HepG2 (cell line): ENCODE results near the gene RAD17. TPM values are rescaled to one million over a fixed set of nuclear protein-coding genes. Genes with fewer than 3 reads are reported as not detected.

Experiments used
- CCAR2 ChIP-seq: fragments of 200-400 bp; formaldehyde crosslinking; optimal IDR thresholded peaks from 2 replicates; pipeline ENCODE3; 2018; ENCODE audit warnings: low read depth, mild to moderate bottlenecking, low read length, moderate library complexity
- CHCHD3 ChIP-seq: sonication (generic); formaldehyde crosslinking; IDR thresholded peaks from 2 replicates; pipeline ENCODE4 v1.8.0; 2022; ENCODE audit warnings: mild to moderate bottlenecking, missing genetic modification reagents, moderate library complexity
- EHMT2 ChIP-seq: fragments of 200-600 bp; sonication (generic); IDR thresholded peaks from 2 replicates; pipeline ENCODE4 v1.7.0; 2017; ENCODE audit warnings: antibody characterized with exemption, low read depth, low read length, borderline replicate concordance
- ETV5 ChIP-seq: IDR thresholded peaks from 2 replicates; pipeline ENCODE4 v1.6.1; 2018; ENCODE audit warnings: missing biosample characterization, missing genetic modification reagents, inconsistent platforms, borderline replicate concordance
- ETV6 ChIP-seq: sonication (generic); formaldehyde crosslinking; conservative IDR thresholded peaks from 2 replicates; pipeline ENCODE4 v1.4.0; 2020; ENCODE audit warnings: missing genetic modification reagents
- FOSL2 ChIP-seq: sonication (generic); formaldehyde crosslinking; IDR thresholded peaks from 2 replicates; pipeline ENCODE4 v1.4.0; 2020; ENCODE audit warnings: missing genetic modification reagents
- GRHL1 ChIP-seq: sonication (generic); formaldehyde crosslinking; conservative IDR thresholded peaks from 2 replicates; pipeline ENCODE4 v1.8.0; 2022; ENCODE audit warnings: missing genetic modification reagents
- MED1 ChIP-seq: sonication (generic); formaldehyde crosslinking; IDR thresholded peaks from 2 replicates; pipeline ENCODE4 v1.4.0; 2020; ENCODE audit warnings: missing genetic modification reagents
- MYPOP ChIP-seq: sonication (generic); formaldehyde crosslinking; IDR thresholded peaks from 2 replicates; pipeline ENCODE4 v1.8.1; 2023; ENCODE audit warnings: mild to moderate bottlenecking, moderate library complexity, missing genetic modification reagents
- NR2F1 ChIP-seq, 2 experiments: fragments of 450-650 bp in 1 of 2; formaldehyde crosslinking in 1 of 2; IDR thresholded peaks; 2 replicates each; pipeline versions ENCODE4 v1.5.0 to v1.6.1; 2016 to 2020; ENCODE audit warnings: mild to moderate bottlenecking in 1 of 2, missing compliant biosample characterization in 1 of 2, missing genetic modification reagents in 1 of 2, moderate library complexity in 1 of 2
- POLR2A ChIP-seq, 2 experiments: IDR thresholded peaks; 2 replicates each; pipeline ENCODE4 v1.6.1; 2011; ENCODE audit warnings: low read depth in 2 of 2, low read length in 2 of 2, mild to moderate bottlenecking in 1 of 2, moderate library complexity in 1 of 2; ENCODE audit not compliant: insufficient read depth in 1 of 2
- RXRA ChIP-seq: sonication (generic); formaldehyde crosslinking; IDR thresholded peaks from 2 replicates; pipeline ENCODE4 v1.5.1; 2020; ENCODE audit warnings: missing genetic modification reagents
- YEATS2 ChIP-seq: sonication (generic); formaldehyde crosslinking; IDR thresholded peaks from 2 replicates; pipeline ENCODE4 v1.4.0; 2020; ENCODE audit warnings: missing genetic modification reagents, borderline replicate concordance
- ZBTB7B ChIP-seq: sonication (generic); formaldehyde crosslinking; IDR thresholded peaks from 2 replicates; pipeline ENCODE4 v1.4.0; 2020; ENCODE audit warnings: missing genetic modification reagents
- ZNF136 ChIP-seq: sonication (generic); formaldehyde crosslinking; IDR thresholded peaks from 2 replicates; pipeline ENCODE4 v1.8.1; 2022; ENCODE audit warnings: low read depth, mild to moderate bottlenecking, moderate library complexity, missing genetic modification reagents
- ZNF20 ChIP-seq: sonication (generic); formaldehyde crosslinking; IDR thresholded peaks from 2 replicates; pipeline ENCODE4 v1.4.0; 2020; ENCODE audit warnings: mild to moderate bottlenecking, moderate library complexity, missing genetic modification reagents
- ZNF460 ChIP-seq: sonication (generic); formaldehyde crosslinking; IDR thresholded peaks from 2 replicates; pipeline ENCODE4 v1.5.1; 2020; ENCODE audit warnings: missing genetic modification reagents, mild to moderate bottlenecking, borderline replicate concordance
- polyA plus RNA-seq, 8 experiments: library from polyadenylated mRNA; depleted of rRNA in 3 of 8; stranded (reverse) in 7 of 8; unstranded in 1 of 8; fragments of >200 nt; fragmentation: Illumina TruSeq in 4 of 8; extraction: Trizol in 4 of 8; gene quantifications; 2 replicates each; pipeline versions ENCODE4 v1.2.1 to v1.2.3, GENCODE V29; 2011 to 2016; ENCODE audit warnings: low read depth in 4 of 8, missing spikeins in 1 of 8, mixed read lengths in 1 of 8; ENCODE audit not compliant: insufficient read depth in 1 of 8
- total RNA-seq, 5 experiments: library from RNA; depleted of rRNA; stranded (reverse); fragments of >200 nt; fragmentation: Illumina TruSeq; extraction: Trizol; gene quantifications; 2 replicates each; pipeline ENCODE4 v1.2.3, GENCODE V29; 2016; ENCODE audit warnings: low read depth in 1 of 5
- TF ChIP-seq, protein P1 (sequence below): sonication (generic); formaldehyde crosslinking; IDR thresholded peaks from 2 replicates; pipeline ENCODE4 v1.5.1; 2020; ENCODE audit warnings: missing genetic modification reagents, mild to moderate bottlenecking, borderline replicate concordance
- TF ChIP-seq, protein P2 (sequence below): IDR thresholded peaks from 2 replicates; pipeline ENCODE4 v1.6.1; 2016; ENCODE audit warnings: low read depth
- TF ChIP-seq, protein P3 (sequence below): sonication (generic); formaldehyde crosslinking; IDR thresholded peaks from 2 replicates; pipeline ENCODE4 v1.5.0; 2020; ENCODE audit warnings: mild to moderate bottlenecking, low read depth, missing genetic modification reagents, borderline replicate concordance

Gene RAD17
- total and polyA plus RNA-seq, 2 of the 13 experiments (the other 11 are each of a cell fraction or from before 2014, with no cell fraction given) = 24.0 to 25.9 TPM

- TF ChIP-seq, protein P1, sequence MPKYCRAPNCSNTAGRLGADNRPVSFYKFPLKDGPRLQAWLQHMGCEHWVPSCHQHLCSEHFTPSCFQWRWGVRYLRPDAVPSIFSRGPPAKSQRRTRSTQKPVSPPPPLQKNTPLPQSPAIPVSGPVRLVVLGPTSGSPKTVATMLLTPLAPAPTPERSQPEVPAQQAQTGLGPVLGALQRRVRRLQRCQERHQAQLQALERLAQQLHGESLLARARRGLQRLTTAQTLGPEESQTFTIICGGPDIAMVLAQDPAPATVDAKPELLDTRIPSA (CRISPR knock-in tag) = no peak
- no peak for TF ChIP-seq ZNF460 (CRISPR knock-in tag)
- TF ChIP-seq MED1 (CRISPR knock-in tag) = peak; percentile 58; the same call in 1 of the 2 replicates
- TF ChIP-seq CHCHD3 (CRISPR knock-in tag) = no peak
- TF ChIP-seq ZNF136 = 0 out of 2 replicates have a peak, but pooled peaks have one; percentile 21
- no peak for TF ChIP-seq CCAR2
- peak; percentile 95 for TF ChIP-seq FOSL2 (CRISPR knock-in tag)
- TF ChIP-seq, protein P2, sequence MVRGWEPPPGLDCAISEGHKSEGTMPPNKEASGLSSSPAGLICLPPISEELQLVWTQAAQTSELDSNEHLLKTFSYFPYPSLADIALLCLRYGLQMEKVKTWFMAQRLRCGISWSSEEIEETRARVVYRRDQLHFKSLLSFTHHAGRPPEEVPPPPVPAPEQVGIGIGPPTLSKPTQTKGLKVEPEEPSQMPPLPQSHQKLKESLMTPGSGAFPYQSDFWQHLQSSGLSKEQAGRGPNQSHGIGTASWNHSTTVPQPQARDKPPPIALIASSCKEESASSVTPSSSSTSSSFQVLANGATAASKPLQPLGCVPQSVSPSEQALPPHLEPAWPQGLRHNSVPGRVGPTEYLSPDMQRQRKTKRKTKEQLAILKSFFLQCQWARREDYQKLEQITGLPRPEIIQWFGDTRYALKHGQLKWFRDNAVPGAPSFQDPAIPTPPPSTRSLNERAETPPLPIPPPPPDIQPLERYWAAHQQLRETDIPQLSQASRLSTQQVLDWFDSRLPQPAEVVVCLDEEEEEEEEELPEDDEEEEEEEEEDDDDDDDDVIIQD (CRISPR knock-in tag) = peak; percentile 62; the same call in 1 of the 2 replicates
- peak; percentile 27; the same call in 1 of the 2 replicates for TF ChIP-seq ETV5
- TF ChIP-seq GRHL1 = no peak
- 0 out of 2 replicates have a peak, but pooled peaks have one; percentile 21 for TF ChIP-seq ZBTB7B
- peak; percentile 22; the same call in 1 of the 2 replicates for TF ChIP-seq EHMT2
- TF ChIP-seq POLR2A (IDR thresholded peaks at IDR 0.05; ENCODE audit: insufficient read depth in 1 of 2, low read depth in 2 of 2, low read length in 2 of 2) = peak in 1 of 2 experiments; percentile 69; a peak in 2 of 4 replicates
- peak; percentile 41; the same call in 1 of the 2 replicates for TF ChIP-seq RXRA
- TF ChIP-seq NR2F1 (CRISPR knock-in tag; IDR thresholded peaks at IDR 0.05) = peak in 1 of 2 experiments; percentile 54; a peak in 2 of 4 replicates
- TF ChIP-seq YEATS2 (CRISPR knock-in tag) = 0 out of 2 replicates have a peak, but pooled peaks have one; percentile 27
- TF ChIP-seq, protein P3, sequence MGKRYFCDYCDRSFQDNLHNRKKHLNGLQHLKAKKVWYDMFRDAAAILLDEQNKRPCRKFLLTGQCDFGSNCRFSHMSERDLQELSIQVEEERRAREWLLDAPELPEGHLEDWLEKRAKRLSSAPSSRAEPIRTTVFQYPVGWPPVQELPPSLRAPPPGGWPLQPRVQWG (CRISPR knock-in tag) = no peak
- TF ChIP-seq MYPOP = peak; percentile 36; the same call in 1 of the 2 replicates
- no peak for TF ChIP-seq ZNF20 (CRISPR knock-in tag)
- TF ChIP-seq ETV6 = no peak
Measured at GRCh38 chr5:69444127-69444754, 74.6 kb downstream of the RAD17 start (continued).
